CD4-positive, alpha-beta T cell treated with Interleukin-17A for 1 hour (primary cell): ENCODE data around the gene JMJD6.

ENCODE experiments used
- DNase-seq: peaks from one replicate; pipeline ENCODE4 v3.0.0-alpha.2; 2020

Gene JMJD6

GRCh38 chr17:76678330-76678729, 48.1 kb downstream of the JMJD6 start:
- DNase-seq: peak; percentile 51

GRCh38 chr17:76677406-76677805, 49.0 kb downstream of the JMJD6 start:
- DNase-seq: no peak

- no peak for DNase-seq
Observed at GRCh38 chr17:76676629-76677028, 49.8 kb downstream of the JMJD6 start.

- no peak for DNase-seq
Observed at GRCh38 chr17:76675648-76676047, 50.8 kb downstream of the JMJD6 start.

GRCh38 chr17:76674600-76674999, 51.8 kb downstream of the JMJD6 start:
- no peak for DNase-seq

GRCh38 chr17:76673729-76674128, 52.7 kb downstream of the JMJD6 start:
- DNase-seq: no peak

- no peak for DNase-seq
Observed at GRCh38 chr17:76672892-76673291, 53.5 kb downstream of the JMJD6 start.

- peak; percentile 16 for DNase-seq
Observed at GRCh38 chr17:76672270-76672851, 54.0 kb downstream of the JMJD6 start.

GRCh38 chr17:76671912-76672262, 54.5 kb downstream of the JMJD6 start:
- DNase-seq: no peak

GRCh38 chr17:76671123-76671911, 55.1 kb downstream of the JMJD6 start:
- DNase-seq: peak; percentile 100

- no peak for DNase-seq
Observed at GRCh38 chr17:76670718-76671122, 55.7 kb downstream of the JMJD6 start.

- peak; percentile 31 for DNase-seq
Observed at GRCh38 chr17:76670020-76670717, 56.2 kb downstream of the JMJD6 start.
